ENCODE data around the gene CTDSPL2.

The CTDSPL2 gene

GRCh38 chr15:44565387-44566154 is 138.1 kb downstream of the CTDSPL2 start:
- Histone ChIP-seq H3K36me3 (ENCODE audit: insufficient read depth, low read length) (peaks cover 76% of the 10 kb centered on the region), H3K4me3 (ENCODE audit: low read length) (no peak overlapping the region), H3K9me3 (ENCODE audit: low read length) (peaks cover 26% of the 10 kb centered on the region), H3K4me1 (ENCODE audit: insufficient read depth, low read length) (no peaks in the 10 kb centered on the region), H2AFZ (ENCODE audit: low read depth, low read length) (no peak overlapping the region), H3K27me3 (ENCODE audit: insufficient read depth, low read length) (no peaks in the 10 kb centered on the region)

GRCh38 chr15:44566155-44566540 is 138.7 kb downstream of the CTDSPL2 start:
- H3K36me3 ChIP-seq (ENCODE audit: insufficient read depth, low read length) = peaks cover 76% of the 10 kb centered on the region
- H2AFZ ChIP-seq (ENCODE audit: low read depth, low read length) = no peak overlapping the region
- peaks cover 26% of the 10 kb centered on the region for H3K9me3 ChIP-seq (ENCODE audit: low read length)
- H3K4me3 ChIP-seq (ENCODE audit: low read length) = no peak overlapping the region
- H3K4me1 ChIP-seq (ENCODE audit: insufficient read depth, low read length) = no peaks in the 10 kb centered on the region
- no peaks in the 10 kb centered on the region for H3K27me3 ChIP-seq (ENCODE audit: insufficient read depth, low read length)

- Histone ChIP-seq H3K36me3 (ENCODE audit: insufficient read depth, low read length) (peaks cover 67% of the 10 kb centered on the region), H2AFZ (ENCODE audit: low read depth, low read length) (no peak overlapping the region), H3K27me3 (ENCODE audit: insufficient read depth, low read length) (no peaks in the 10 kb centered on the region), H3K4me1 (ENCODE audit: insufficient read depth, low read length) (no peaks in the 10 kb centered on the region), H3K9me3 (ENCODE audit: low read length) (peaks cover 26% of the 10 kb centered on the region), H3K4me3 (ENCODE audit: low read length) (no peak overlapping the region)
Measured at GRCh38 chr15:44568338-44568737, 140.9 kb downstream of the CTDSPL2 start.

- peaks cover 19% of the 10 kb centered on the region for H3K9me3 ChIP-seq (ENCODE audit: low read length)
- no peak overlapping the region for H3K4me3 ChIP-seq (ENCODE audit: low read length)
- H3K36me3 ChIP-seq (ENCODE audit: insufficient read depth, low read length) = peaks cover 62% of the 10 kb centered on the region
- no peaks in the 10 kb centered on the region for H3K4me1 ChIP-seq (ENCODE audit: insufficient read depth, low read length)
- no peaks in the 10 kb centered on the region for H3K27me3 ChIP-seq (ENCODE audit: insufficient read depth, low read length)
- no peak overlapping the region for H2AFZ ChIP-seq (ENCODE audit: low read depth, low read length)
Measured at GRCh38 chr15:44569316-44569715, 141.9 kb downstream of the CTDSPL2 start.

- H3K36me3 ChIP-seq (ENCODE audit: insufficient read depth, low read length) = peaks cover 57% of the 10 kb centered on the region
- H2AFZ ChIP-seq (ENCODE audit: low read depth, low read length) = no peak overlapping the region
- H3K27me3 ChIP-seq (ENCODE audit: insufficient read depth, low read length) = no peaks in the 10 kb centered on the region
- H3K4me1 ChIP-seq (ENCODE audit: insufficient read depth, low read length) = no peaks in the 10 kb centered on the region
- no peak overlapping the region for H3K4me3 ChIP-seq (ENCODE audit: low read length)
- H3K9me3 ChIP-seq (ENCODE audit: low read length) = peaks cover 10% of the 10 kb centered on the region
Measured at GRCh38 chr15:44570361-44570760, 142.9 kb downstream of the CTDSPL2 start.

- H3K4me1 ChIP-seq (ENCODE audit: insufficient read depth, low read length) = no peaks in the 10 kb centered on the region
- peaks cover 42% of the 10 kb centered on the region for H3K36me3 ChIP-seq (ENCODE audit: insufficient read depth, low read length)
- no peak overlapping the region for H3K4me3 ChIP-seq (ENCODE audit: low read length)
Measured at GRCh38 chr15:44573386-44573785, 146.0 kb downstream of the CTDSPL2 start.

GRCh38 chr15:44574734-44575133 is 147.3 kb downstream of the CTDSPL2 start:
- Histone ChIP-seq H3K27me3 (ENCODE audit: insufficient read depth, low read length) (no peaks in the 10 kb centered on the region), H2AFZ (ENCODE audit: low read depth, low read length) (no peak overlapping the region), H3K36me3 (ENCODE audit: insufficient read depth, low read length) (peaks cover 38% of the 10 kb centered on the region), H3K4me3 (ENCODE audit: low read length) (no peak overlapping the region), H3K4me1 (ENCODE audit: insufficient read depth, low read length) (no peaks in the 10 kb centered on the region), H3K9me3 (ENCODE audit: low read length) (no peaks in the 10 kb centered on the region)

More at GRCh38 chr15:44573386-44573785, 146.0 kb downstream of the CTDSPL2 start:
- Histone ChIP-seq H3K27me3 (ENCODE audit: insufficient read depth, low read length) (no peaks in the 10 kb centered on the region), H3K9me3 (ENCODE audit: low read length) (no peaks in the 10 kb centered on the region), H2AFZ (ENCODE audit: low read depth, low read length) (no peak overlapping the region)
